ENCODE measurements around the gene ZNF98. TPM values are rescaled to one million over a fixed set of nuclear protein-coding genes. Genes with fewer than 3 reads are reported as not detected.

ZNF98 gene
- total and polyA plus RNA-seq, 4 donors, result 0.07 to 0.75 (median 0.18) TPM

GRCh38 chr19:22427547-22427946, 5.4 kb upstream of the ZNF98 start (continued):
- TF ChIP-seq REST (IDR thresholded peaks at IDR 0.05), result no peak
- no peak for TF ChIP-seq EGR1 (IDR thresholded peaks at IDR 0.05; ENCODE audit: low read depth in 2 of 2)
- TF ChIP-seq TAF1 (conservative IDR thresholded peaks at IDR 0.05), result no peak
- no peak for TF ChIP-seq FOXA2 (IDR thresholded peaks at IDR 0.05)

GRCh38 chr19:22426901-22427300, 4.8 kb upstream of the ZNF98 start:
- TF ChIP-seq ZBTB33 (IDR thresholded peaks at IDR 0.05) (no peak), CTCF (IDR thresholded peaks at IDR 0.05; ENCODE audit: low read depth, low read length, missing input control) (no peak), HNF4G (IDR thresholded peaks at IDR 0.05) (no peak), GABPA (IDR thresholded peaks at IDR 0.05 in 1 of 2, conservative IDR thresholded peaks at IDR 0.05 in 1 of 2) (no peak), JUND (IDR thresholded peaks at IDR 0.05) (no peak), SP1 (IDR thresholded peaks at IDR 0.05) (no peak), FOXA1 (IDR thresholded peaks at IDR 0.05) (no peak), RAD21 (IDR thresholded peaks at IDR 0.05) (no peak), REST (IDR thresholded peaks at IDR 0.05) (no peak), EGR1 (IDR thresholded peaks at IDR 0.05; ENCODE audit: low read depth in 2 of 2) (no peak), TAF1 (conservative IDR thresholded peaks at IDR 0.05) (no peak), HNF4A (conservative IDR thresholded peaks at IDR 0.05) (no peak)
- H3K9ac ChIP-seq (ENCODE audit: low read depth in 1 of 2, low read length in 2 of 2), result no peak overlapping the region
- H3K4me1 ChIP-seq (ENCODE audit: control insufficient read depth in 4 of 4, insufficient read depth in 4 of 4, low read length in 3 of 4), result no peaks in the 10 kb centered on the region
- H3K36me3 ChIP-seq (ENCODE audit: control insufficient read depth in 4 of 4, insufficient read depth in 3 of 4, low read depth in 1 of 4, low read length in 3 of 4), result no peaks in the 10 kb centered on the region
- H3K4me3 ChIP-seq (ENCODE audit: low read depth in 1 of 3, low read length in 3 of 3), result no peak overlapping the region
- no peaks in the 10 kb centered on the region for H3K27me3 ChIP-seq (ENCODE audit: control insufficient read depth in 4 of 4, insufficient read depth in 4 of 4, low read length in 3 of 4)
- WGBS, result 51% methylated on average over 8 of the region's 8 CpGs
- H3K9me3 ChIP-seq (ENCODE audit: control insufficient read depth in 4 of 4, low read length in 3 of 4), result peaks cover 7 to 21% (median 11%) of the 10 kb centered on the region in 4 donors
- H3K27ac ChIP-seq (ENCODE audit: low read depth in 1 of 2, low read length in 2 of 2), result no peak overlapping the region
- DNase-seq (ENCODE audit: low spot score), result no peak
